Activated CD4-positive, alpha-beta memory T cell treated with anti-CD3 and anti-CD28 coated beads, Interleukin-2, amount 10 ng/mL, durations not matched to agents 7 days and 5 days (primary cell): Measurements from ENCODE around the gene HSPB3. TPM values are rescaled to one million over a fixed set of nuclear protein-coding genes. Genes with fewer than 3 reads are reported as not detected.

ENCODE experiments used
- CTCF ChIA-PET: fragments of 350-600 bp; sonication (Branson Sonifier 250); formaldehyde crosslinking; loops from one replicate; lab custom pipeline; 2021; ENCODE audit warnings: antibody characterized with exemption, inconsistent platforms; lab: Charles Lee
- POLR2A ChIA-PET: fragments of 350-600 bp; sonication (Branson Sonifier 250); formaldehyde crosslinking; loops from one replicate; lab custom pipeline; 2021; ENCODE audit warnings: antibody characterized with exemption; lab: Charles Lee
- DNase-seq: peaks from one replicate; pipeline ENCODE4 v3.0.0-alpha.2; 2020
- H3K27ac Mint-ChIP-seq: one replicate; pipeline ENCODE4 v1.8.0; 2021; ENCODE audit warnings: mild to moderate bottlenecking, mixed read lengths
- H3K27me3 Mint-ChIP-seq: one replicate; pipeline ENCODE4 v1.8.0; 2021; ENCODE audit warnings: mixed read lengths
- H3K36me3 Mint-ChIP-seq: one replicate; pipeline ENCODE4 v1.8.0; 2021; ENCODE audit warnings: low read depth, mixed read lengths
- H3K4me1 Mint-ChIP-seq: one replicate; pipeline ENCODE4 v1.8.0; 2021; ENCODE audit warnings: mixed read lengths
- H3K4me3 Mint-ChIP-seq: one replicate; pipeline ENCODE4 v1.8.0; 2021; ENCODE audit warnings: mild to moderate bottlenecking, mixed read lengths
- H3K9me3 Mint-ChIP-seq: one replicate; pipeline ENCODE4 v1.8.0; 2021; ENCODE audit warnings: mixed read lengths
- total RNA-seq, 2 experiments: library from RNA; stranded (reverse); gene quantifications; one replicate each; pipeline ENCODE4 v1.2.3, GENCODE V29; 2021

The HSPB3 gene
- total RNA-seq, 2 experiments from 2014 or later: not detected

- POLR2A ChIA-PET: interaction anchor here (0.6 kb wide), 1 partner anchor 12 kb away, joined by 4 read pairs; no protein-coding TSS in a partner anchor
- no peaks in the 10 kb centered on the region for H3K36me3 Mint-ChIP-seq
- H3K4me3 Mint-ChIP-seq: no peak overlapping the region
- peaks cover 5% of the 10 kb centered on the region for H3K4me1 Mint-ChIP-seq
- no peak for DNase-seq
- no peak overlapping the region for H3K27ac Mint-ChIP-seq
- CTCF ChIA-PET: interaction anchor here (1.1 kb wide), 1 partner anchor 49 kb away, joined by 3 read pairs; no protein-coding TSS in a partner anchor
- peaks cover 4% of the 10 kb centered on the region for H3K27me3 Mint-ChIP-seq
- no peaks in the 10 kb centered on the region for H3K9me3 Mint-ChIP-seq
These were observed 15.0 kb upstream of the HSPB3 start for GRCh38 chr5:54440456-54440893.

- H3K4me3 Mint-ChIP-seq: no peak overlapping the region
- CTCF ChIA-PET: interaction anchor here (1.0 to 1.7 kb wide), 5 partner anchors 8 to 453 kb away, joined by 3 to 6 read pairs (median 4); no protein-coding TSS in a partner anchor
- POLR2A ChIA-PET: no interaction called here
- peaks cover 2% of the 10 kb centered on the region for H3K27me3 Mint-ChIP-seq
- no peak for DNase-seq
- no peak overlapping the region for H3K27ac Mint-ChIP-seq
- no peaks in the 10 kb centered on the region for H3K9me3 Mint-ChIP-seq
- no peaks in the 10 kb centered on the region for H3K36me3 Mint-ChIP-seq
- peaks cover 5% of the 10 kb centered on the region for H3K4me1 Mint-ChIP-seq
These were observed 13.2 kb upstream of the HSPB3 start for GRCh38 chr5:54442271-54442670.

DNA sequence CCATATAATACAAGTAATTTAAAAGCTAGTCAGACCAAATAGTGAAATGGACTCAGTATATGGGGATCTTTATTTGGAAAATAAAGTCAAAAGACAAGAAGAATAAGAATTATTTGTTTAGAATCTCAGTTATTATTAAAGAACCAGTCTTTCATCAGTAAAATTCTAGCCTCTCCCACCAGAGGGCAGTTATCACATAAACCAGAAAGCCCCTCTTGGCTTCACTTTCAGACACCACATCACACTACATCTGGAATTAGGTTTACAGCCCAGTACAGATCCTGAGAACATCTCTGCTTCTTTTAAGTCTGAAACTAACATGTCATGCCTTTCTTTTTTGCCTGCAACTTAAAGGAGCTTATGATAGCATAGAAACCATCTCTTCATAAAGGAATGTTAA, 12.2 kb upstream of the HSPB3 start:
- peaks cover 5% of the 10 kb centered on the region for H3K4me1 Mint-ChIP-seq
- ChIA-PET POLR2A (no interaction called here), CTCF (interaction anchor here (0.7 to 1.7 kb wide), 6 partner anchors 9 to 452 kb away, joined by 3 to 6 read pairs (median 3); no protein-coding TSS in a partner anchor)
- no peak overlapping the region for H3K27ac Mint-ChIP-seq
- DNase-seq: no peak
- no peak overlapping the region for H3K4me3 Mint-ChIP-seq
- H3K27me3 Mint-ChIP-seq: peaks cover 5% of the 10 kb centered on the region
- no peaks in the 10 kb centered on the region for H3K36me3 Mint-ChIP-seq
- no peaks in the 10 kb centered on the region for H3K9me3 Mint-ChIP-seq

DNA sequence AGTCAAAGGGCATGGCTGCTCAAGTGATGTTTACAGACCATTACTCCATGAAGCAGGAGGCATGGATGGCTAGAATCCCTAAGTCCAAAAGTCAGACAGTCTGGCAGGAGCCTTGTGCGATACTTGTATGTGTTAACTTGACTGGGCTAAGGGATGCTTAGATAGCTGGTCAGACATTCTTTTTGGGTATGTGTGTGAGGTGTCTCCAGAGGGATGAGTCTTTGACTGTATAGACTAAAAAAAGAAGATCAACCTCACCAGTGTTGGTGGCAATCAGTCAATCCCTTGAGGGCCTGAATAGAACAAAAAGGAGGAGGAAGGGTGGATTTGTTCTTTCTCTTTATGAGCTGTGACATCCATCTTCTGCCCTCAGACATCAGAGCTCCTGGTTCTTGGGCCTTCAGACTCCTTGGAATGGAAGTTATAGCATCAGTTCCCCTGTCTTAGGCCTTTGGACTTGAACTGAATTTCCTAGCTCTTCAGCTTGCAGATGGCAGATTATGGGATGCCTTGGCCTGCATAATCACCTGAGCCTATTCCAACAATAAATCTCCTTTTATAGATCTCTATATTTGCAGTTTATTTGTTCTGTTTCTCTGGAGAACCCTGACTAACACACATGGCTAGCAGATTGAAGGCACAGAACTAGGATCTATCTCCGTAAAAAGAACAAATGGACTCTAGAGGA, 9.7 kb upstream of the HSPB3 start:
- ChIA-PET CTCF (interaction anchor here (1.2 kb wide), 1 partner anchor 43 kb away, joined by 3 read pairs; no protein-coding TSS in a partner anchor), POLR2A (no interaction called here)
- Mint-ChIP-seq H3K27ac (no peak overlapping the region), H3K4me3 (no peak overlapping the region), H3K4me1 (no peaks in the 10 kb centered on the region), H3K36me3 (no peaks in the 10 kb centered on the region), H3K27me3 (peaks cover 5% of the 10 kb centered on the region), H3K9me3 (no peaks in the 10 kb centered on the region)
- no peak for DNase-seq

DNA sequence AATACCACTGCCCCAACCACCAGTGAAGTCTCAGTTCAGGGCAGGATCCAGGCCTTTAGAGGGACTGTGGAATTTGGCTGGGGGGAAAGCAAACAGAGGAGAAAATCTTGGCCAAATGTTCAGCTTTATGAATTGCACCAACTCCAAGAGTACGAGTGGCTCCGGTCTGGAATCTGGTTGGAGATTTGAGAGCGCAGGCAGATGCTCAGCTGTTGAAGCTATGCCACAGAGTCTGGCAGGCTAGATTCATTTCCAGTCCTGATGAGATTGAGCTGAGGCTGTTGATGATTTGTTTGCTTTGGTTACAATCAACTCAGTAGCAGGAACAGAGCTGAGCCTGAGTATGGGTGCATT, 9.1 kb upstream of the HSPB3 start:
- no peak overlapping the region for H3K27ac Mint-ChIP-seq

GRCh38 chr5:54449923-54450322, 5.6 kb upstream of the HSPB3 start:
- Mint-ChIP-seq H3K4me1 (no peaks in the 10 kb centered on the region), H3K27ac (no peak overlapping the region), H3K36me3 (no peaks in the 10 kb centered on the region), H3K9me3 (no peaks in the 10 kb centered on the region), H3K27me3 (peaks cover 5% of the 10 kb centered on the region), H3K4me3 (no peak overlapping the region)
- CTCF ChIA-PET: no interaction called here
- DNase-seq: no peak
- POLR2A ChIA-PET: no interaction called here

More for the DNA sequence above, 9.1 kb upstream of the HSPB3 start:
- no peak for DNase-seq
- no peaks in the 10 kb centered on the region for H3K36me3 Mint-ChIP-seq
- H3K27me3 Mint-ChIP-seq: peaks cover 5% of the 10 kb centered on the region
- ChIA-PET CTCF (interaction anchor here (1.0 kb wide), 1 partner anchor 43 kb away, joined by 4 read pairs; no protein-coding TSS in a partner anchor), POLR2A (no interaction called here)
- H3K4me1 Mint-ChIP-seq: no peaks in the 10 kb centered on the region
- H3K4me3 Mint-ChIP-seq: no peak overlapping the region
- H3K9me3 Mint-ChIP-seq: no peaks in the 10 kb centered on the region

- Mint-ChIP-seq H3K9me3 (no peaks in the 10 kb centered on the region), H3K27ac (no peak overlapping the region), H3K36me3 (no peaks in the 10 kb centered on the region), H3K4me1 (no peaks in the 10 kb centered on the region), H3K27me3 (peaks cover 6% of the 10 kb centered on the region), H3K4me3 (no peak overlapping the region)
- DNase-seq: no peak
- CTCF ChIA-PET: no interaction called here
- POLR2A ChIA-PET: no interaction called here
These were observed 5.0 kb upstream of the HSPB3 start for GRCh38 chr5:54450542-54450941.

DNA sequence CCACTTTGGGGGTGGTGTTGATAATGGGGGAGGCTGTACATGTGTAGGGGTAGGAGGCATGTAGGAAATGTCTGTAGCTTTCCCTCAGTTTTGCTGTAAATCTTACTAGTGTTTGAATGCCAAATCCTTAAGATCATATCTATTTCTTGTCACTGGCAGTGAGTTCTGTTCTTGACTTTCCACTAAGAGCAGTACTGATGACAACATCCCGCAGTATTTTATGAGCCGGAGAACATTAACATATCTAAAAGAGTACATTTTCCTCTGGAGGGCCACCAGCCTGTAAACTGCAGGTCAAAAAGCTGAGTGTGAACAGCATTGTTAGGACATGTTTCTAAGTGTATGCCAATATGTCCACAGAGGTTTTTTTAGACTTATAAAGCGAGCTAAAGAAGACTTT, 2.5 kb upstream of the HSPB3 start:
- POLR2A ChIA-PET: interaction anchor here (0.7 kb wide), 1 partner anchor 12 kb away, joined by 4 read pairs; no protein-coding TSS in a partner anchor
- Mint-ChIP-seq H3K36me3 (no peaks in the 10 kb centered on the region), H3K4me1 (no peaks in the 10 kb centered on the region), H3K9me3 (no peaks in the 10 kb centered on the region), H3K4me3 (no peak overlapping the region), H3K27me3 (peaks cover 13% of the 10 kb centered on the region), H3K27ac (no peak overlapping the region)
- CTCF ChIA-PET: no interaction called here
- no peak for DNase-seq

- Mint-ChIP-seq H3K4me3 (no peak overlapping the region), H3K36me3 (no peaks in the 10 kb centered on the region), H3K27me3 (peaks cover 20% of the 10 kb centered on the region), H3K4me1 (no peaks in the 10 kb centered on the region), H3K9me3 (no peaks in the 10 kb centered on the region), H3K27ac (no peak overlapping the region)
- DNase-seq: no peak
- CTCF ChIA-PET: no interaction called here
- POLR2A ChIA-PET: no interaction called here
These were observed 897 bp upstream of the HSPB3 start for GRCh38 chr5:54454602-54455001.

GRCh38 chr5:54457094-54457862, 1.8 kb downstream of the HSPB3 start:
- CTCF ChIA-PET: interaction anchor here (1.0 kb wide), 1 partner anchor 30 kb away, joined by 4 read pairs; no protein-coding TSS in a partner anchor
- no peaks in the 10 kb centered on the region for H3K36me3 Mint-ChIP-seq
- no peak overlapping the region for H3K27ac Mint-ChIP-seq

DNA sequence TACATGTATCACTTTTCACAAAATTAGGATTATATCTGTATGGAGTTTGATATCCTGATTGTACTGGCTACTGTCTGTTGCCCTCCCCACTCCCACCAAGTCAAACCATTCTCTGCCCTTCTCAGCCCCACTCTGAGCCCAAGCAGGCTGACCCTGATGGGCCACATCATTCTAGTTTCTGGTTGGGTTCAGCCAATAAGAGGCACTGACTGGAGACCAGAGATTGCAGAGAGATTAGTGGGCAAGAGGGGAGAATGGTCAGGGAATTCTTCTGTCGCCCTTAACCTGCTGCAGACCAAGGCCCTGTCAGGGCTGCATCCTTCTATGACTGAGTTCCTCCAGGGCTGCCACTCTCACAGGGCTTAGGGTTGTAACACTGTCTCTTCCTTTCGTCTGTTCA, 2.7 kb downstream of the HSPB3 start:
- Mint-ChIP-seq H3K27me3 (peaks cover 21% of the 10 kb centered on the region), H3K4me3 (no peak overlapping the region), H3K4me1 (no peaks in the 10 kb centered on the region), H3K36me3 (no peaks in the 10 kb centered on the region), H3K27ac (no peak overlapping the region), H3K9me3 (peaks cover 6% of the 10 kb centered on the region)
- ChIA-PET CTCF (interaction anchor here (1.0 kb wide), 1 partner anchor 29 kb away, joined by 4 read pairs; no protein-coding TSS in a partner anchor), POLR2A (no interaction called here)
- no peak for DNase-seq

More at GRCh38 chr5:54457094-54457862, 1.8 kb downstream of the HSPB3 start:
- H3K4me1 Mint-ChIP-seq: no peaks in the 10 kb centered on the region
- H3K9me3 Mint-ChIP-seq: peaks cover 6% of the 10 kb centered on the region
- POLR2A ChIA-PET: no interaction called here
- peaks cover 22% of the 10 kb centered on the region for H3K27me3 Mint-ChIP-seq
- no peak for DNase-seq
- H3K4me3 Mint-ChIP-seq: no peak overlapping the region

GRCh38 chr5:54460181-54460919, 4.9 kb downstream of the HSPB3 start:
- Mint-ChIP-seq H3K36me3 (no peaks in the 10 kb centered on the region), H3K9me3 (peaks cover 6% of the 10 kb centered on the region), H3K27ac (no peak overlapping the region), H3K4me1 (no peaks in the 10 kb centered on the region), H3K27me3 (peaks cover 21% of the 10 kb centered on the region), H3K4me3 (no peak overlapping the region)
- ChIA-PET POLR2A (no interaction called here), CTCF (interaction anchor here (0.9 kb wide), 1 partner anchor 384 kb away, joined by 3 read pairs; no protein-coding TSS in a partner anchor)
- DNase-seq: no peak
